HepG2 (cell line): ENCODE data around the gene SHROOM1. TPM values are rescaled to one million over a fixed set of nuclear protein-coding genes. Genes with fewer than 3 reads are reported as not detected.

Experiments
- ARID4A ChIP-seq: sonication (generic); formaldehyde crosslinking; IDR thresholded peaks from 2 replicates; pipeline ENCODE4 v1.5.0; 2020; ENCODE audit warnings: mild to moderate bottlenecking, missing genetic modification reagents, borderline replicate concordance
- E2F1 ChIP-seq: sonication (generic); formaldehyde crosslinking; IDR thresholded peaks from 2 replicates; pipeline ENCODE4 v1.5.0; 2020; ENCODE audit warnings: missing genetic modification reagents
- GFI1 ChIP-seq: sonication (generic); formaldehyde crosslinking; IDR thresholded peaks from 2 replicates; pipeline ENCODE4 v1.5.0; 2020; ENCODE audit warnings: missing genetic modification reagents, mild to moderate bottlenecking, borderline replicate concordance
- IKZF5 ChIP-seq: IDR thresholded peaks from 2 replicates; pipeline ENCODE4 v1.6.1; 2018; ENCODE audit warnings: missing genetic modification reagents, mild to moderate bottlenecking, missing compliant biosample characterization
- MAFF ChIP-seq: IDR thresholded peaks from 2 replicates; pipeline ENCODE4 v1.6.1; 2011; ENCODE audit warnings: low read depth, low read length, improper control_type of control experiment
- SCMH1 ChIP-seq: sonication (generic); formaldehyde crosslinking; IDR thresholded peaks from 2 replicates; pipeline ENCODE4 v1.9.0; 2021; ENCODE audit warnings: missing genetic modification reagents, mild to moderate bottlenecking, borderline replicate concordance
- SRY ChIP-seq: sonication (generic); formaldehyde crosslinking; IDR thresholded peaks from 2 replicates; pipeline ENCODE4 v1.8.0; 2022; ENCODE audit warnings: mild to moderate bottlenecking, missing genetic modification reagents
- TFDP1 ChIP-seq: IDR thresholded peaks from 2 replicates; pipeline ENCODE4 v1.6.1; 2016; ENCODE audit warnings: missing compliant biosample characterization, missing genetic modification reagents, borderline replicate concordance
- ZC3H4 ChIP-seq: sonication (generic); formaldehyde crosslinking; IDR thresholded peaks from 2 replicates; pipeline ENCODE4 v1.4.0; 2020; ENCODE audit warnings: missing genetic modification reagents, borderline replicate concordance
- ZFP90 ChIP-seq: sonication (generic); formaldehyde crosslinking; IDR thresholded peaks from 2 replicates; pipeline ENCODE4 v1.8.0; 2022; ENCODE audit warnings: missing genetic modification reagents, mild to moderate bottlenecking, inconsistent platforms, borderline replicate concordance
- ZKSCAN5 ChIP-seq: sonication (generic); formaldehyde crosslinking; IDR thresholded peaks from 2 replicates; pipeline ENCODE4 v1.5.1; 2020; ENCODE audit warnings: mild to moderate bottlenecking, missing genetic modification reagents
- ZNF124 ChIP-seq: sonication (generic); formaldehyde crosslinking; IDR thresholded peaks from 2 replicates; pipeline ENCODE4 v1.4.0; 2020; ENCODE audit warnings: missing genetic modification reagents
- ZNF138 ChIP-seq: sonication (generic); formaldehyde crosslinking; IDR thresholded peaks from 2 replicates; pipeline ENCODE4 v1.5.0; 2020; ENCODE audit warnings: mild to moderate bottlenecking, low read depth, missing genetic modification reagents
- ZNF225 ChIP-seq: sonication (generic); formaldehyde crosslinking; IDR thresholded peaks from 2 replicates; pipeline ENCODE4 v1.4.0; 2020; ENCODE audit warnings: mild to moderate bottlenecking, missing genetic modification reagents
- ZNF431 ChIP-seq: sonication (generic); formaldehyde crosslinking; IDR thresholded peaks from 2 replicates; pipeline ENCODE4 v1.9.0; 2022; ENCODE audit warnings: missing genetic modification reagents, low read depth, mild to moderate bottlenecking, borderline replicate concordance
- ZNF563 ChIP-seq: sonication (generic); formaldehyde crosslinking; IDR thresholded peaks from 2 replicates; pipeline ENCODE4 v1.8.0; 2022; ENCODE audit warnings: mild to moderate bottlenecking, moderate library complexity, missing genetic modification reagents
- ZNF720 ChIP-seq: sonication (generic); formaldehyde crosslinking; IDR thresholded peaks from 2 replicates; pipeline ENCODE4 v1.4.0; 2020; ENCODE audit warnings: missing genetic modification reagents
- ZNF737 ChIP-seq: sonication (generic); formaldehyde crosslinking; IDR thresholded peaks from 2 replicates; pipeline ENCODE4 v1.5.0; 2020; ENCODE audit warnings: missing genetic modification reagents, mild to moderate bottlenecking, borderline replicate concordance
- ZNF766 ChIP-seq: sonication (generic); formaldehyde crosslinking; IDR thresholded peaks from 2 replicates; pipeline ENCODE4 v1.5.0; 2020; ENCODE audit warnings: missing genetic modification reagents, borderline replicate concordance
- polyA plus RNA-seq, 8 experiments: library from polyadenylated mRNA; depleted of rRNA in 3 of 8; stranded (reverse) in 7 of 8; unstranded in 1 of 8; fragments of >200 nt; fragmentation: Illumina TruSeq in 4 of 8; extraction: Trizol in 4 of 8; gene quantifications; 2 replicates each; pipeline versions ENCODE4 v1.2.1 to v1.2.3, GENCODE V29; 2011 to 2016; ENCODE audit warnings: low read depth in 4 of 8, missing spikeins in 1 of 8, mixed read lengths in 1 of 8; ENCODE audit not compliant: insufficient read depth in 1 of 8
- total RNA-seq, 5 experiments: library from RNA; depleted of rRNA; stranded (reverse); fragments of >200 nt; fragmentation: Illumina TruSeq; extraction: Trizol; gene quantifications; 2 replicates each; pipeline ENCODE4 v1.2.3, GENCODE V29; 2016; ENCODE audit warnings: low read depth in 1 of 5

Gene SHROOM1
- total and polyA plus RNA-seq, 2 of the 13 experiments (the other 11 are each of a cell fraction or from before 2014, with no cell fraction given) = 18.2 to 25.7 TPM

- TF ChIP-seq GFI1 (CRISPR knock-in tag) (peak; percentile 75; the same call in 1 of the 2 replicates), ZNF766 (CRISPR knock-in tag) (no peak), ZFP90 (CRISPR knock-in tag) (0 out of 2 replicates have a peak, but pooled peaks have one; percentile 40), ZNF225 (no peak), SRY (CRISPR knock-in tag) (no peak), E2F1 (peak; percentile 68), ZNF138 (no peak), ZC3H4 (no peak), ARID4A (peak; percentile 92), IKZF5 (CRISPR knock-in tag) (peak; percentile 90), TFDP1 (CRISPR knock-in tag) (peak; percentile 51; the same call in 1 of the 2 replicates), ZNF563 (CRISPR knock-in tag) (peak; percentile 36; the same call in 1 of the 2 replicates), ZNF720 (CRISPR knock-in tag) (no peak), ZNF124 (CRISPR knock-in tag) (peak; percentile 43), SCMH1 (no peak), ZKSCAN5 (CRISPR knock-in tag) (no peak), ZNF431 (CRISPR knock-in tag) (no peak), MAFF (peak; percentile 6; the same call in 1 of the 2 replicates), ZNF737 (CRISPR knock-in tag) (no peak)
These were observed 36.0 kb upstream of the SHROOM1 start, which contains the start of the genes GDF9 and UQCRQ (continued) for GRCh38 chr5:132866342-132867045.
